Endothelial cell of umbilical vein (primary cell): ENCODE data around the gene NMNAT3. TPM values are rescaled to one million over a fixed set of nuclear protein-coding genes. Genes with fewer than 3 reads are reported as not detected.

Experiments used
- BruUV-seq: library from RNA; stranded (reverse); fragments of 400-500 nt; replicated peaks from 2 replicates; lab custom pipeline; 2021; lab: Mats Ljungman, UMichigan
- CTCF ChIA-PET: fragments of 300-600, 350-600 bp; sonication (Branson Sonifier 250); formaldehyde crosslinking; loops from one replicate; lab custom pipeline; 2021; ENCODE audit warnings: antibody characterized with exemption, inconsistent platforms; lab: Charles Lee
- POLR2A ChIA-PET: fragments of 300-600, 350-600 bp; sonication (Branson Sonifier 250); formaldehyde crosslinking; loops from one replicate; lab custom pipeline; 2021; ENCODE audit warnings: antibody characterized with exemption, inconsistent platforms; lab: Charles Lee
- DNase-seq: peaks from one replicate; pipeline ENCODE4 v3.0.0-alpha.2; 2011; ENCODE audit warnings: low read depth, low spot score
- FAIRE-seq: peaks from 2 replicates; lab custom pipeline; 2011; peaks lifted over from hg19 to GRCh38; lab: Jason Lieb, UNC
- H2AFZ ChIP-seq: 2 replicates; pipeline ENCODE4 v1.6.0; 2012; ENCODE audit warnings: low read depth, low read length, control low read depth, inconsistent platforms
- H3K27ac ChIP-seq: 2 replicates; pipeline ENCODE4 v1.5.1; 2011; ENCODE audit warnings: low read depth, mild to moderate bottlenecking, control low read depth, low read length, moderate library complexity; ENCODE audit not compliant: insufficient read depth
- H3K27me3 ChIP-seq, 2 experiments: 2 replicates each; pipeline versions ENCODE4 v1.6.0 to v1.6.1; 2011; ENCODE audit warnings: low read length in 2 of 2, mixed read lengths in 1 of 2; ENCODE audit not compliant: control insufficient read depth in 2 of 2, insufficient read depth in 2 of 2
- H3K36me3 ChIP-seq, 2 experiments: 2 replicates in 1 of 2; 3 replicates in 1 of 2; pipeline ENCODE4 v1.5.1; 2011; ENCODE audit warnings: low read length in 2 of 2, mild to moderate bottlenecking in 1 of 2, moderate library complexity in 1 of 2; ENCODE audit not compliant: control insufficient read depth in 2 of 2, insufficient read depth in 2 of 2; ENCODE audit errors: extremely low read depth in 1 of 2
- H3K4me1 ChIP-seq: 3 replicates; pipeline ENCODE4 v1.5.1; 2011; ENCODE audit warnings: mild to moderate bottlenecking, low read length; ENCODE audit not compliant: control insufficient read depth, insufficient read depth; ENCODE audit errors: extremely low read depth
- H3K4me2 ChIP-seq: 2 replicates; pipeline ENCODE4 v1.6.1; 2011; ENCODE audit warnings: low read length, control low read depth, mixed read lengths; ENCODE audit not compliant: insufficient read depth
- H3K4me3 ChIP-seq, 3 experiments: fragments of 200-600 bp in 1 of 3; sonication (generic), shearing (Covaris generic) in 1 of 3; replicated peaks in 1 of 3; 2 replicates each; pipeline ENCODE4 v1.5.1; 2011 to 2016; ENCODE audit warnings: control low read depth in 3 of 3, low read length in 3 of 3, mild to moderate bottlenecking in 2 of 3, inconsistent platforms in 1 of 3, low read depth in 1 of 3, moderate library complexity in 1 of 3; ENCODE audit not compliant: insufficient read depth in 1 of 3
- H3K79me2 ChIP-seq: 2 replicates; pipeline ENCODE4 v1.6.0; 2012; ENCODE audit warnings: low read length, inconsistent platforms; ENCODE audit not compliant: control insufficient read depth, insufficient read depth
- H3K9ac ChIP-seq: replicated peaks from 2 replicates; pipeline ENCODE3; 2011; ENCODE audit warnings: low read length, control low read depth; ENCODE audit not compliant: insufficient read depth; ENCODE audit errors: extremely low read depth
- H3K9me1 ChIP-seq: replicated peaks from 3 replicates; pipeline ENCODE4 v1.6.0; 2011; ENCODE audit warnings: mild to moderate bottlenecking, low read length; ENCODE audit not compliant: control insufficient read depth, insufficient read depth; ENCODE audit errors: extremely low read depth
- H3K9me3 ChIP-seq: replicated peaks from 2 replicates; pipeline ENCODE4 v1.5.1; 2012; ENCODE audit warnings: low read length, inconsistent platforms; ENCODE audit not compliant: control insufficient read depth, insufficient read depth
- H4K20me1 ChIP-seq: replicated peaks from 2 replicates; pipeline ENCODE3; 2011; ENCODE audit warnings: mild to moderate bottlenecking, low read length; ENCODE audit not compliant: control insufficient read depth, insufficient read depth; ENCODE audit errors: extremely low read depth
- EZH2 ChIP-seq: IDR thresholded peaks from 2 replicates; pipeline ENCODE4 v1.6.1; 2012; ENCODE audit warnings: borderline replicate concordance, low read depth, mild to moderate bottlenecking, moderate library complexity, low read length, inconsistent platforms; ENCODE audit not compliant: severe bottlenecking
- JUN ChIP-seq: IDR thresholded peaks from 2 replicates; pipeline ENCODE4 v1.6.1; 2011; ENCODE audit warnings: borderline replicate concordance, low read depth; ENCODE audit not compliant: insufficient read length, insufficient read depth
- MYC ChIP-seq: IDR thresholded peaks from one replicate; pipeline ENCODE4 v1.6.1; 2011; ENCODE audit warnings: mild to moderate bottlenecking, low read depth, low read length
- POLR2A ChIP-seq: IDR thresholded peaks from 2 replicates; pipeline ENCODE4 v1.6.1; 2012; ENCODE audit warnings: low read depth, mild to moderate bottlenecking, control low read depth, low read length
- POLR2AphosphoS5 ChIP-seq: IDR thresholded peaks from 2 replicates; pipeline ENCODE4 v1.6.1; 2012; ENCODE audit warnings: low read depth, mild to moderate bottlenecking, control low read depth, low read length, moderate library complexity; ENCODE audit not compliant: insufficient read depth
- dilution Hi-C: fragments of 300-500 bp; cut with MboI; formaldehyde crosslinking; loops from one replicate; pipeline ENCODE4 v1.15.0; 2019; ENCODE audit warnings: low sequenced_read_pairs; ENCODE audit not compliant: extremely low pct_ligation_motif_present
- intact Hi-C: fragments of 100-400 bp; cut with micrococcal nuclease; formaldehyde crosslinking; loops from one replicate; pipeline ENCODE4 v1.10.0; 2022
- polyA plus RNA-seq, 4 experiments: library from polyadenylated mRNA; depleted of rRNA in 3 of 4; stranded (reverse) in 3 of 4; unstranded in 1 of 4; fragments of >200 nt; gene quantifications; 2 replicates each; pipeline versions ENCODE4 v1.2.1 to v1.2.3, GENCODE V29; 2011 to 2012; ENCODE audit warnings: missing spikeins in 1 of 4
- total RNA-seq: library from RNA; stranded (reverse); gene quantifications from 2 replicates; pipeline ENCODE4 v1.2.3, GENCODE V29; 2021
- TF ChIP-seq, protein P1 (sequence below), 2 donors: IDR thresholded peaks; 1 replicate in 1 of 2; 2 replicates in 1 of 2; pipeline ENCODE4 v1.5.1; 2011; ENCODE audit warnings: low read length in 2 of 2, mild to moderate bottlenecking in 2 of 2, moderate library complexity in 2 of 2, control low read depth in 1 of 2, inconsistent platforms in 1 of 2, low read depth in 1 of 2; ENCODE audit not compliant: insufficient read depth in 1 of 2; ENCODE audit errors: extremely low read depth in 1 of 2

Gene NMNAT3
- total and polyA plus RNA-seq, 2 donors (not counting 3 experiments of a cell fraction or from before 2014, with no cell fraction given), result 0.59 to 0.60 TPM

GRCh38 chr3:139672884-139673283, 4.9 kb downstream of the NMNAT3 start:
- Histone ChIP-seq H4K20me1 (no peaks in the 10 kb centered on the region), H3K27ac (no peak overlapping the region), H3K36me3 (no peaks in the 10 kb centered on the region), H3K9ac (no peak overlapping the region), H3K9me3 (no peaks in the 10 kb centered on the region), H3K4me3 (no peak overlapping the region), H3K27me3 (no peaks in the 10 kb centered on the region), H3K9me1 (no peaks in the 10 kb centered on the region), H3K79me2 (no peaks in the 10 kb centered on the region), H3K4me2 (no peak overlapping the region), H2AFZ (no peak overlapping the region), H3K4me1 (no peaks in the 10 kb centered on the region)
- CTCF ChIA-PET, result no interaction called here
- POLR2A ChIA-PET, result no interaction called here
- dilution Hi-C loops, result no loop called here
- FAIRE-seq, result no peak
- no TSS peak for BruUV-seq
- TF ChIP-seq JUN, result no peak
- TF ChIP-seq, protein P1, sequence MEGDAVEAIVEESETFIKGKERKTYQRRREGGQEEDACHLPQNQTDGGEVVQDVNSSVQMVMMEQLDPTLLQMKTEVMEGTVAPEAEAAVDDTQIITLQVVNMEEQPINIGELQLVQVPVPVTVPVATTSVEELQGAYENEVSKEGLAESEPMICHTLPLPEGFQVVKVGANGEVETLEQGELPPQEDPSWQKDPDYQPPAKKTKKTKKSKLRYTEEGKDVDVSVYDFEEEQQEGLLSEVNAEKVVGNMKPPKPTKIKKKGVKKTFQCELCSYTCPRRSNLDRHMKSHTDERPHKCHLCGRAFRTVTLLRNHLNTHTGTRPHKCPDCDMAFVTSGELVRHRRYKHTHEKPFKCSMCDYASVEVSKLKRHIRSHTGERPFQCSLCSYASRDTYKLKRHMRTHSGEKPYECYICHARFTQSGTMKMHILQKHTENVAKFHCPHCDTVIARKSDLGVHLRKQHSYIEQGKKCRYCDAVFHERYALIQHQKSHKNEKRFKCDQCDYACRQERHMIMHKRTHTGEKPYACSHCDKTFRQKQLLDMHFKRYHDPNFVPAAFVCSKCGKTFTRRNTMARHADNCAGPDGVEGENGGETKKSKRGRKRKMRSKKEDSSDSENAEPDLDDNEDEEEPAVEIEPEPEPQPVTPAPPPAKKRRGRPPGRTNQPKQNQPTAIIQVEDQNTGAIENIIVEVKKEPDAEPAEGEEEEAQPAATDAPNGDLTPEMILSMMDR (IDR thresholded peaks at IDR 0.05; ENCODE audit: extremely low read depth in 1 of 2, insufficient read depth in 1 of 2, low read depth in 1 of 2, low read length in 2 of 2), result no peak
- DNase-seq, result no peak
- intact Hi-C loops, result loop anchor here (10.0 kb wide), 1 partner anchor 248 kb away; no protein-coding TSS in a partner anchor

DNA sequence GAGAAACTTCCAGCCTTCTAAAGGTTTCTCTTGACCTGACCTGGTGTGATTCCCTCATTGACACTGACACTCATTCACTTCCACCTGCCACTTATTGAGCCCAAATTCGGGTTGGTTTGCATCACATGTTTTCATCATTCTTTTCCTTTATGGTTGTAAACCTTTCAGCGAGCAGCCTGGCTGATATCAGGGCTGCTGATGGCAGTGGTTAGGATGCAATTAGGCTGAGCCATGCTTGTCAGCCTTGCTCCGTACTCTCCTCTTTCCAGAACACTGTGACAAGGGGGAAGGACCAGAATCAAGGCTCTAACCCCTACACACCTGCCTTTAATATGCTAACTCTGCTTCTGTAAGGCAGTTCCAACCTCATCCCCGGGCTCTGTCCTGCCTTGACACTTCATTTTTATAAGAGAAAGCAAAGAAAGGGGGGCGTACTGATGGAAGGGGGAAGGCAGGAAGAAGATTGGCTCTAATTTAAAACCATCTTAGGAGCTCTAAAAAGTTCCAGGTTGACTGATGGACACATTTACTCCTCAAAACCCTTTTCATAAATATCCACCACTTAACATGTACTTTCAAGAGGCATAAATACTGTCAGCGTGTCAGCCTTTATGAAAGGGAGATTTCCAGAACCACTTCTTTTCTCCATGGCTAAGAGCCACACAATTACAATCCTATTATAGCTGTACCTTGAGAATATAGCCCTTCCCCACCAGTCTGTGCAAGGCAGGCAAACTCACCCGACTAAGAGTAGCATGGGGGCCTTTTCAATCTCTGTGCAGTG, 5.7 kb downstream of the NMNAT3 start:
- Histone ChIP-seq H3K4me2 (no peak overlapping the region), H3K4me1 (no peaks in the 10 kb centered on the region), H3K36me3 (no peaks in the 10 kb centered on the region), H3K79me2 (no peaks in the 10 kb centered on the region), H2AFZ (no peak overlapping the region), H3K9ac (no peak overlapping the region), H3K9me1 (no peaks in the 10 kb centered on the region), H3K27me3 (no peaks in the 10 kb centered on the region), H3K9me3 (no peaks in the 10 kb centered on the region), H4K20me1 (no peaks in the 10 kb centered on the region), H3K27ac (no peak overlapping the region), H3K4me3 (no peak overlapping the region)
- ChIA-PET CTCF (no interaction called here), POLR2A (no interaction called here)
- dilution Hi-C loops (no loop called here), intact Hi-C loops (loop anchor here (10.0 kb wide), 1 partner anchor 247 kb away; no protein-coding TSS in a partner anchor)
- TF ChIP-seq MYC, result no peak
- TF ChIP-seq EZH2, result no peak
- TF ChIP-seq POLR2AphosphoS5, result no peak
- TF ChIP-seq, protein P1 (IDR thresholded peaks at IDR 0.05; ENCODE audit: extremely low read depth in 1 of 2, insufficient read depth in 1 of 2, low read depth in 1 of 2, low read length in 2 of 2), result no peak
- no peak for TF ChIP-seq POLR2A
- BruUV-seq, result no TSS peak
- FAIRE-seq (no peak), DNase-seq (no peak)
